Mammary epithelial cell (primary cell): Measurements from ENCODE around the gene HBG1.

ENCODE experiments used
- CTCF ChIP-seq, 2 donors: IDR thresholded peaks in 1 of 2; conservative IDR thresholded peaks in 1 of 2; 2 replicates each; pipeline ENCODE4 v1.5.1; 2011 to 2012; ENCODE audit warnings: inconsistent platforms in 2 of 2, low read length in 2 of 2, mild to moderate bottlenecking in 2 of 2, control low read depth in 1 of 2, low read depth in 1 of 2; ENCODE audit not compliant: insufficient read depth in 1 of 2; ENCODE audit errors: extremely low read depth in 1 of 2
- EZH2 ChIP-seq: IDR thresholded peaks from 2 replicates; pipeline ENCODE4 v1.6.1; 2012; ENCODE audit warnings: low read length, inconsistent platforms, borderline replicate concordance

DNA sequence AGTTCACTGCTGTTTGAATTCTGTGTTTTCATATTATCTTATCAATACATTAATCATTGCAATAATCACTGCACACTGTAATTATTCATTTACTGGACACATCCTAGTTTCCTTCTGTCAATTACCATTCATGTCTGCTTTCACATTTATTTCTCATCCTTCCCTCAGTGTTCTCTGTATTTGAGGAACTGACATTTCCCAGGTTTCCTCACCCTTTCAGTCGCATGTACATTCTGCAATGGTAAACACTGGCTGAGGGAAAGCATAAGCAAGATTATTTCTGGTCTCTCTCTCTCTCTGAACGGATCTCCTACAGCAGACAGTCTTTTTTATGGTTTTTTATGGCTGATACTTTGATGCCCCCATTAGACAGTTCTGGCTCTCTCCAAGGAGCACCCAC, 11.2 kb downstream of the HBG1 start:
- TF ChIP-seq EZH2 (no peak), CTCF (conservative IDR thresholded peaks at IDR 0.05 in 1 of 2, IDR thresholded peaks at IDR 0.05 in 1 of 2; ENCODE audit: extremely low read depth in 1 of 2, insufficient read depth in 1 of 2, low read depth in 1 of 2, low read length in 2 of 2) (no peak)
